OCI-LY1 (cell line): ENCODE results near the gene ZNF469.

ENCODE experiments used
- H2AFZ ChIP-seq: fragments of 200-600 bp; sonication (generic), shearing (Covaris generic); 2 replicates; pipeline ENCODE4 v1.6.0; 2014; ENCODE audit warnings: antibody characterized with exemption, mild to moderate bottlenecking, low read length
- H3F3A ChIP-seq: fragments of 200-600 bp; sonication (generic), shearing (Covaris generic); 2 replicates; pipeline ENCODE4 v1.6.0; 2014; ENCODE audit warnings: mild to moderate bottlenecking, antibody characterized with exemption, low read length, moderate library complexity; ENCODE audit not compliant: insufficient read depth
- H3K27ac ChIP-seq: fragments of 200-600 bp; sonication (generic); 2 replicates; pipeline ENCODE4 v1.5.1; 2014; ENCODE audit warnings: low read length, mixed run types, mild to moderate bottlenecking, low read depth; ENCODE audit not compliant: poor library complexity, severe bottlenecking
- H3K27me3 ChIP-seq: fragments of 200-600 bp; sonication (generic); 2 replicates; pipeline ENCODE4 v1.6.0; 2014; ENCODE audit warnings: antibody characterized with exemption, mild to moderate bottlenecking, low read length, moderate library complexity; ENCODE audit not compliant: insufficient read depth
- H3K36me3 ChIP-seq: fragments of 200-600 bp; sonication (generic); 2 replicates; pipeline ENCODE4 v1.6.1; 2014; ENCODE audit warnings: mild to moderate bottlenecking, antibody characterized with exemption, low read length, moderate library complexity, mixed read lengths; ENCODE audit not compliant: insufficient read depth
- H3K4me1 ChIP-seq: fragments of 200-600 bp; sonication (generic); 2 replicates; pipeline ENCODE4 v1.5.1; 2014; ENCODE audit warnings: mild to moderate bottlenecking, low read length, moderate library complexity; ENCODE audit not compliant: insufficient read depth, severe bottlenecking
- H3K4me2 ChIP-seq: fragments of 200-600 bp; sonication (generic), shearing (Covaris generic); 2 replicates; pipeline ENCODE4 v1.6.1; 2014; ENCODE audit warnings: low read length
- H3K4me3 ChIP-seq: fragments of 200-600 bp; sonication (generic); 2 replicates; pipeline ENCODE4 v1.5.1; 2014; ENCODE audit warnings: low read length, low read depth, mild to moderate bottlenecking, mixed read lengths; ENCODE audit not compliant: poor library complexity, severe bottlenecking
- H3K79me2 ChIP-seq: fragments of 200-600 bp; shearing (Covaris generic); 2 replicates; pipeline ENCODE4 v1.6.1; 2016; ENCODE audit warnings: mixed run types, low read length, mixed read lengths; ENCODE audit not compliant: insufficient read depth
- H3K9ac ChIP-seq: fragments of 200-600 bp; sonication (generic), shearing (Covaris generic); 2 replicates; pipeline ENCODE4 v1.6.1; 2014; ENCODE audit warnings: mild to moderate bottlenecking, low read length, mixed read lengths
- H3K9me2 ChIP-seq: fragments of 200-600 bp; sonication (generic), shearing (Covaris generic); 2 replicates; pipeline ENCODE4 v1.6.1; 2014; ENCODE audit warnings: low read depth, mild to moderate bottlenecking, low read length, mixed read lengths
- H3K9me3 ChIP-seq: fragments of 200-600 bp; shearing (Covaris generic); 2 replicates; pipeline ENCODE4 v1.6.1; 2014; ENCODE audit warnings: low read length, mixed read lengths
- H4K20me1 ChIP-seq: fragments of 200-600 bp; sonication (generic), shearing (Covaris generic); 2 replicates; pipeline ENCODE4 v1.6.0; 2016; ENCODE audit warnings: mild to moderate bottlenecking, low read length; ENCODE audit not compliant: insufficient read depth
- EZH2 ChIP-seq: fragments of 200-600 bp; sonication (generic), shearing (Covaris generic); IDR thresholded peaks from 2 replicates; pipeline ENCODE4 v1.8.0; 2017; ENCODE audit warnings: borderline replicate concordance, mixed run types, mild to moderate bottlenecking, antibody characterized with exemption, low read length, moderate library complexity, mixed read lengths
- TF ChIP-seq, protein P1 (sequence below): fragments of 200-600 bp; sonication (generic), shearing (Covaris generic); IDR thresholded peaks from 2 replicates; pipeline ENCODE4 v1.5.1; 2017; ENCODE audit warnings: mild to moderate bottlenecking, antibody characterized with exemption, low read length, moderate library complexity, mixed read lengths

The ZNF469 gene

DNA sequence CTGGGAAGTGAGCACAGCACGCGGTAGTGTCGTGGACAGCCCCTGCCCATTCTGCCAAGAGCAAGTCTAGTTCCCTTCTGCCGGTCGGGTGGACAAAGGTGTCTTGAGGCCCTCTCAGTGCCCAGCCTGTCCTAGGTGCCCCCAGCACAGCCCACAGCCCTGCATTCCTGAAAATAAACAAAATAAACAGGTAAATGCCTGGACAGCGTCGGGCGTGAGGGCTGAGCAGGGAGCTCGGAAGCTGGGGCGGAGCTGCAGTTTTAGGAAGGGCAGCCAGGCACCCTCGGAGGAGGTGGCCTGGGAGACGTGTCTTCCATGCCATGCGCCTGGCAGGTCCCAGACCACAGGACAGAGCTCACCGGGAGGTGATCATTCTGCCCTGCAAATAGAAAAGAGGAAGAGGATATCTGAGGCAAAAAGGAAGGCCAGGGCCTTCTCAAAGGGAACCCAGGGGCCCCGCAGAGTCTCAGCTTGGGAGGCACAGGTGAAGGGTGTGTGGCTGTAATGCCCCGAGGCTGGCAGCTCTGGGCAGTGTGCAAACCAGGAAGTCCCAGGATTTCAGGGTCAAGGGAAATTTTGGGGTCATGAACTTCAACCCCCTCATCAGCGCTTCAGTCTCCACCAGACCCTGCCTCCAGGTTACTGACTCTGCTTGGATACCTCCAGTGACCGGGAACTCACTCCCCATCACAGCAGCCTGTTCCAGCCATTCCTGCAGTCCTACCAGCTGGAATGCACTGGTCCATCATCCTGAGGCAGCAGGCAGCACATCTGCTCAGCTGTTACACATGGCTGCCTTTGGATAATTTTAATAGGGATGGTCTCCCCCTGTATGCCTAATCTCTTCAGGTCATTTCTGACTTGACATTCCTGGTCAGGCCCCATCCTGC is 1.7 kb downstream of the ZNF469 start:
- no peak overlapping the region for H3K4me2 ChIP-seq
- no peak overlapping the region for H3K27ac ChIP-seq
- no peaks in the 10 kb centered on the region; the same call in 1 of the 2 replicates for H3K27me3 ChIP-seq

DNA sequence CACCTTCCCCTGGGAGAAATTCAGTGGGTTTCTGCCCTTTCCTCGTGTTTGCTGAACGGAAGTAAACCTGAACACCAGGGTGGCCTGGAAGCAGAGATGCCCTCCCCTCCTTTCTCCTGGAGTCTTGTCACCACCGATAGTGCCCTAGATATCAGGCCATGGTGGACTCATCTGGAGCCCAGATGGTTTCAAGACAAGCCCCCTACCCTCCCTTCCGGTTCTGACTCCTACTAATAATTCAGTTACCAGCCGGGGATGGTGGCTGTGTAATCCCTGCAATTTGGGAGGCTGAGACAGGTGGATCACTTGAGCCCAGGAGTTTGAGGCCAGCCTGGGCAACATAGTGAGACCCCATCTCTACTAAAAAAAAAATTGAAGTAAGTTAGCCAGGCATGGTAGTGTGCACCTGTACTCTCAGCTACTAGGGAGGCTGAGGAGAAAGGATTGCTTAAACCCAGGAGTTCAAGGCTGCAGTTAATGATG is 2.4 kb downstream of the ZNF469 start:
- Histone ChIP-seq H3K27me3 (no peaks in the 10 kb centered on the region; the same call in 1 of the 2 replicates), H3K9me3 (no peaks in the 10 kb centered on the region), H4K20me1 (no peaks in the 10 kb centered on the region), H2AFZ (no peak overlapping the region), H3K4me1 (no peaks in the 10 kb centered on the region), H3K27ac (no peak overlapping the region), H3F3A (no peaks in the 10 kb centered on the region), H3K9me2 (no peaks in the 10 kb centered on the region), H3K9ac (no peak overlapping the region), H3K4me3 (no peak overlapping the region), H3K4me2 (no peak overlapping the region), H3K79me2 (no peaks in the 10 kb centered on the region), H3K36me3 (no peaks in the 10 kb centered on the region)
- TF ChIP-seq, protein P1, sequence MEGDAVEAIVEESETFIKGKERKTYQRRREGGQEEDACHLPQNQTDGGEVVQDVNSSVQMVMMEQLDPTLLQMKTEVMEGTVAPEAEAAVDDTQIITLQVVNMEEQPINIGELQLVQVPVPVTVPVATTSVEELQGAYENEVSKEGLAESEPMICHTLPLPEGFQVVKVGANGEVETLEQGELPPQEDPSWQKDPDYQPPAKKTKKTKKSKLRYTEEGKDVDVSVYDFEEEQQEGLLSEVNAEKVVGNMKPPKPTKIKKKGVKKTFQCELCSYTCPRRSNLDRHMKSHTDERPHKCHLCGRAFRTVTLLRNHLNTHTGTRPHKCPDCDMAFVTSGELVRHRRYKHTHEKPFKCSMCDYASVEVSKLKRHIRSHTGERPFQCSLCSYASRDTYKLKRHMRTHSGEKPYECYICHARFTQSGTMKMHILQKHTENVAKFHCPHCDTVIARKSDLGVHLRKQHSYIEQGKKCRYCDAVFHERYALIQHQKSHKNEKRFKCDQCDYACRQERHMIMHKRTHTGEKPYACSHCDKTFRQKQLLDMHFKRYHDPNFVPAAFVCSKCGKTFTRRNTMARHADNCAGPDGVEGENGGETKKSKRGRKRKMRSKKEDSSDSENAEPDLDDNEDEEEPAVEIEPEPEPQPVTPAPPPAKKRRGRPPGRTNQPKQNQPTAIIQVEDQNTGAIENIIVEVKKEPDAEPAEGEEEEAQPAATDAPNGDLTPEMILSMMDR, result no peak
- no peak for TF ChIP-seq EZH2

More for the DNA sequence above, 1.7 kb downstream of the ZNF469 start:
- no peak overlapping the region for H3K9ac ChIP-seq
- H3K9me3 ChIP-seq, result no peaks in the 10 kb centered on the region
- no peaks in the 10 kb centered on the region for H4K20me1 ChIP-seq
- no peak overlapping the region for H2AFZ ChIP-seq
- H3K9me2 ChIP-seq, result no peaks in the 10 kb centered on the region
- H3K4me3 ChIP-seq, result no peak overlapping the region
- no peaks in the 10 kb centered on the region for H3F3A ChIP-seq
- H3K36me3 ChIP-seq, result no peaks in the 10 kb centered on the region
- no peak for TF ChIP-seq EZH2
- TF ChIP-seq, protein P1, result no peak
- H3K79me2 ChIP-seq, result no peaks in the 10 kb centered on the region
- no peaks in the 10 kb centered on the region for H3K4me1 ChIP-seq

DNA sequence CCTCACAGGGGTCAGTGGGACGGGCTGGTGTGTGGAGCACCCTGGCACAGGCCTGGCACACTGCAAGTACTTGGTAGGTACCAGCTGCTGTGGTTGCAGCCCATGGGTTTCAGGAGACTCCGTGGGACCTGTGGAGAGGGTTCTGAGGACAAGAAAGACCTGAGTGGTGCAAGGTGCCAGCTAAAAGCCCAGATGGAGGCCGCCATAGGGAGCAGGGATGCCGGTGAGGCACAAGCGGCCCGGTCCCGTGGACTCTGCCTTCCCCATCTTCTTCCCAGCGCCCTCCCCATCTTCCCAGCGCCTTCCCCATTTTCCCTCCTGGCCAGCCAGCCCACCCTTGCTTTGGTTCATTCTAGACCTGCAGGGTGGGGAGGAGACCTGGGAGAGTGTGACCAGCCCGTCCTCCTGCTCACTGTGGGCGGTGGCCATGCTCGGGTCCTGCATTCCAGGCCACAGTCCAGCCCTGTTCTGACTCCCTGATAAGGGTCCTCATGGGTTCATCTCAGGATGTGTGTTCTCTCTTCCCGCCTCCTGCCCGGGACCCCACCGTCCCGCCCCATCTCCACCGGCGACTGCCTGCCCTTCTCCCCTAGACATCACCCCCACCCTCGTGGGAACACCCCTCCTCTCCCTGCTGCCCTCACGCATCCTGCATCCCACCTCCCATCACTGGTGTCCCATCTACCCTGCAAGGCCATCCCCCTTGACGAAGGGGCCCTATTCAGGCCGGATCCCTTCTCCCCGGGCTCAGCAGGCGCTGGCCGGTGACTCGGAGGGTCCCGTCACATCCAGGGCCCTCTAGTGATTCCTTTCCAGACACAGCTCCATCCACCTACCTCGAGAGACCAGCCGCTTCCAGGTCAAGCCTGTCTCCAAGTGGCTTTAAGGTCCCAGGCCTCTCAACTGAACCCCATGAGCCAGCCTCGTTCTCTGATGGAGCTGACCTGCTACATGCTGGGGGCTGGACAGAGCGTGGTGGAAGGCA is 3.4 kb downstream of the ZNF469 start:
- TF ChIP-seq, protein P1, result no peak
- TF ChIP-seq EZH2, result no peak
- no peaks in the 10 kb centered on the region; the same call in 1 of the 2 replicates for H3K27me3 ChIP-seq
- no peaks in the 10 kb centered on the region for H3K9me3 ChIP-seq
- H4K20me1 ChIP-seq, result no peaks in the 10 kb centered on the region
- no peaks in the 10 kb centered on the region for H3K79me2 ChIP-seq
- H3K9me2 ChIP-seq, result no peaks in the 10 kb centered on the region
- H3K4me1 ChIP-seq, result no peaks in the 10 kb centered on the region
- H3F3A ChIP-seq, result no peaks in the 10 kb centered on the region
- H3K27ac ChIP-seq, result no peak overlapping the region
- H2AFZ ChIP-seq, result no peak overlapping the region
- H3K4me3 ChIP-seq, result no peak overlapping the region
- no peak overlapping the region for H3K4me2 ChIP-seq
- H3K9ac ChIP-seq, result no peak overlapping the region
- H3K36me3 ChIP-seq, result no peaks in the 10 kb centered on the region
